ENCODE results near the gene MTM1.

GRCh38 chrX:150697641-150698040, 129.2 kb downstream of the MTM1 start:
- no peak for TF ChIP-seq POLR2A (IDR thresholded peaks at IDR 0.05)
- TF ChIP-seq, protein P1, sequence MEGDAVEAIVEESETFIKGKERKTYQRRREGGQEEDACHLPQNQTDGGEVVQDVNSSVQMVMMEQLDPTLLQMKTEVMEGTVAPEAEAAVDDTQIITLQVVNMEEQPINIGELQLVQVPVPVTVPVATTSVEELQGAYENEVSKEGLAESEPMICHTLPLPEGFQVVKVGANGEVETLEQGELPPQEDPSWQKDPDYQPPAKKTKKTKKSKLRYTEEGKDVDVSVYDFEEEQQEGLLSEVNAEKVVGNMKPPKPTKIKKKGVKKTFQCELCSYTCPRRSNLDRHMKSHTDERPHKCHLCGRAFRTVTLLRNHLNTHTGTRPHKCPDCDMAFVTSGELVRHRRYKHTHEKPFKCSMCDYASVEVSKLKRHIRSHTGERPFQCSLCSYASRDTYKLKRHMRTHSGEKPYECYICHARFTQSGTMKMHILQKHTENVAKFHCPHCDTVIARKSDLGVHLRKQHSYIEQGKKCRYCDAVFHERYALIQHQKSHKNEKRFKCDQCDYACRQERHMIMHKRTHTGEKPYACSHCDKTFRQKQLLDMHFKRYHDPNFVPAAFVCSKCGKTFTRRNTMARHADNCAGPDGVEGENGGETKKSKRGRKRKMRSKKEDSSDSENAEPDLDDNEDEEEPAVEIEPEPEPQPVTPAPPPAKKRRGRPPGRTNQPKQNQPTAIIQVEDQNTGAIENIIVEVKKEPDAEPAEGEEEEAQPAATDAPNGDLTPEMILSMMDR (IDR thresholded peaks at IDR 0.05): no peak
